Measurements from ENCODE around the gene TANGO6. TPM values are rescaled to one million over a fixed set of nuclear protein-coding genes. Genes with fewer than 3 reads are reported as not detected.

Gene TANGO6
- polyA plus RNA-seq, 4 donors: 6.4 to 7.9 (median 6.9) TPM

- no peak for DNase-seq (ENCODE audit: low read depth in 4 of 4, low spot score in 2 of 4)
These were observed 241.0 kb downstream of the TANGO6 start for GRCh38 chr16:69084289-69084688.

DNA sequence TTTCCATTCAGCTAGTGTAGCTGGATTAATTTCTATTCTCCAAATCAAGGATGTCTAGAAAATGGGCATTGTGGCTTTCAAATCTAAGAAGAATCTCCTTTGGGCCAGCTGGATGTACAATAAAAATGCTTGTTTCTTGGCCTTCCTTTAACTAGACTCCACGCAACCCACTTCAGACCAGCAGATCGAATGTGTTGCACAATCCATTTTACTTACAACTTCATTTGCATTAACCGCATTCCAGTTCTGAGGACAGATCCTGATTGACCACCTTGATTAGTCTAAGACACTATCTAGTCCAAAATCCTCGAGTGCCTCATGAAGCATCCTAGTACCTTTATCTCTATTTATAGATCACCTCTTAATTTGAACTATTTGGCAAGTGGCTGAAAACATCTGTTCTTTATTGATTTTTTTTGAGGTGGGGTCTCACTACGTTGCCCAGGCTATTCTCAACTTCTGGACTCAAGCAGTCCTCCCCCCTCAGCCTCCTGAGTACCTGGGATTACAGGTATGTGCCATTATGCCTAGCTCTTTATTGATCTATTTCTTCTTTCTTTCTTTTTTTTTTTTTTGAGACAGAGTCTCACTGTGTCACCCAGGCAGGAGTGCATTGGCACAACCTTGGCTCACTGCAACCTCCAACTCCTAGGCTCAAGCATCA lies 241.8 kb downstream of the TANGO6 start:
- DNase-seq (ENCODE audit: low read depth in 4 of 4, low spot score in 2 of 4): no peak

DNA sequence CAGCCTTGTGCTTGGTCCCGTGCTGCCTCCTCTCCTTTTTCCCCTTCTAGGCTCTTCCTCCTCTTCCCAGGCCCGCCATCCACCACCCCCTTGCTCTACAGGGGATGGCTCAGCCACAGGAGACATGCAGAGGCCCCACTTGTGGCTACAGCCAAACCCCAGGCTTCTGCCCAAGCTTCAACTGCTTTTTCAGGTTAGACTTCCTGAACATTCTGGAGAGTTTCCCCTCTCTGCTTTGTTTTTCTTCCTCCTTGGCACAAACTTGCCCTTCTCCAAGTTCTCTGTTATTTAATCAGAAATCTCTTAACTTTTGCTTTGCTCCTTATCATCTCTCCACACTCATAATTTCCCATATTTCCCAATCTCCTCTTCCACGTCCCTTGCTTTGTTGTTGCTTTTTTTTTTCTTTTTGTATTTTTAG lies 243.8 kb downstream of the TANGO6 start:
- DNase-seq (ENCODE audit: low read depth in 4 of 4, low spot score in 2 of 4): no peak

- no peak for DNase-seq (ENCODE audit: low read depth in 4 of 4, low spot score in 2 of 4)
These were observed 245.4 kb downstream of the TANGO6 start for GRCh38 chr16:69088684-69089083.

- no peak for DNase-seq (ENCODE audit: low read depth in 4 of 4, low spot score in 2 of 4)
These were observed 246.0 kb downstream of the TANGO6 start for GRCh38 chr16:69089091-69089910.

DNA sequence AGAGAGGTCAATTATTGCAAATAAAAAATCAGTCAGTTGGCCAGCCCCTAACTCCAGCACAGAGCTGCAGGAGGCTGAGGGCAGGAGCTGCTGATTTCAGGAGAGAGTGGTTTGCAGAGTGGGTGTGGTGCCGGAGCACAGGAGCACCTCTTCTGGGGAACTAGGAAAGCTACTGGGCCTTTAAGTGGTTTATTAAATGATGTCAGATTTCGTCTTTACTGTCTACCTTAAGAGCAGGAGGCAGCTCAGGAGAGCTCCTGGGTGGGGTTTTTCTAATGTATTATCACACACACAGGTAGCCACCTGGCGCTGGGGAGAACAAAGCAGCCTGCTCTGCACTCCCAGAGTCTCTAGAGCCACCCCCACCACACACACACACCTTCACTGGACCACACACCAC lies 250.6 kb downstream of the TANGO6 start:
- DNase-seq (ENCODE audit: low read depth in 4 of 4, low spot score in 2 of 4): no peak

- no peak for DNase-seq (ENCODE audit: low read depth in 4 of 4, low spot score in 2 of 4)
These were observed 251.2 kb downstream of the TANGO6 start for GRCh38 chr16:69094501-69094900.

DNA sequence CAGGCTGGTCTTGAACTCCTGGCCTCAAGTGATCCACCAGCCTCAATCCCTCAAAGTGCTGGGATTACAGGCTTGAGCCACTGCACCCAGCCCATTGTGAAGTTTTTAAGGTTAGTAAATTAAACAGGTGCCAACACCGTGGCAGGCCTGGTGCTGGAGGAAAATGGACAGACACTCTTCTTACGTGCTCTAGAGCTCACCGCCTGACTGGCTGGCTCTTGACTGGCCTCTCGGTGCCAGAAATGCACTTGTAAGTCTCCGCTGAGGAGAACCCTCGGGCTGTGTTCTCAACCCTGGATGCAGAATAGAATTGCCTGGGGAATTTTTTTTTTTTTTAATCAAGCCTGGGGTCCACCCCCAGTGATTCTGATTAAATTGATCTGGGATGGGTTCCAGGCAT lies 251.9 kb downstream of the TANGO6 start:
- no peak for DNase-seq (ENCODE audit: low read depth in 4 of 4, low spot score in 2 of 4)

GRCh38 chr16:69100071-69100691 lies 256.9 kb downstream of the TANGO6 start:
- no peak for DNase-seq (ENCODE audit: low read depth in 4 of 4, low spot score in 2 of 4)

GRCh38 chr16:69105501-69106361 lies 262.4 kb downstream of the TANGO6 start, which contains the start of gene HAS3:
Gene HAS3 (plus strand): TSS chr16:69105653. CDS start chr16:69109396, 3,743 bp downstream.
- DNase-seq (ENCODE audit: low read depth in 4 of 4, low spot score in 2 of 4): no peak

- DNase-seq (ENCODE audit: low read depth in 4 of 4, low spot score in 2 of 4): no peak
These were observed 263.4 kb downstream of the TANGO6 start for GRCh38 chr16:69106491-69107315.

DNA sequence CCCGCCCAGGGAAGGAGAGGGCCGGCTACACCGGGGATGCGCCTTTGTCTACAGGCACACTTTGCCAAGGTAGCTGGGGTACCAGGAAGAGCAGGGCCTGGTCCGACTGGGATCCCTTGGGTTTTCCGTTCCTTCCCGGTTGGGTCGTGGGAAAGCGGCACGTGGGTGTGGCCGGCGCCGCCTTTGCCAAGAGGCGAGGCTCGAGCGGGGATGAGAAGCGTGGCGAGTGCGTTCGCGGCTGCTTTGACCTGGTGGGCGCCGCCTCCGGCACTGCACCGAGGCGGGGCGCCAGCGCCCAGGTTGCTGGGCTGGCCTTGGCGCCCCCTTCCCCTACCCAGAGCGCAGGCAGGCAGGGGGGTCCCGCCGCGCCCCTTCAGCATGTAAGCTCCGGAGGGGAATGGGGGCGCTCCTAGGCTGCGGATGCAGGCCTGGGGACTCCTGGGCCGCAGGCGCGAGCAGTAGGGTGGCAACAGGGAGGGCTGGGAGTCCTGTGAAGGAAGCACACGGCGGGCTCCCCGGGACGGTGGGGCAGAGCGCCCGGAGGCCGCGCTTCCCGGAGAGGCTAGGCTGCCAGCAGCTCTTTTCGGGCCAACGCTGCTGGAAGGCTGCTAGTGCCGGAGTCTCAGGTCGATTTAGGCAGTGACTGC lies 264.1 kb downstream of the TANGO6 start:
- DNase-seq (ENCODE audit: low read depth in 4 of 4, low spot score in 2 of 4): no peak

DNA sequence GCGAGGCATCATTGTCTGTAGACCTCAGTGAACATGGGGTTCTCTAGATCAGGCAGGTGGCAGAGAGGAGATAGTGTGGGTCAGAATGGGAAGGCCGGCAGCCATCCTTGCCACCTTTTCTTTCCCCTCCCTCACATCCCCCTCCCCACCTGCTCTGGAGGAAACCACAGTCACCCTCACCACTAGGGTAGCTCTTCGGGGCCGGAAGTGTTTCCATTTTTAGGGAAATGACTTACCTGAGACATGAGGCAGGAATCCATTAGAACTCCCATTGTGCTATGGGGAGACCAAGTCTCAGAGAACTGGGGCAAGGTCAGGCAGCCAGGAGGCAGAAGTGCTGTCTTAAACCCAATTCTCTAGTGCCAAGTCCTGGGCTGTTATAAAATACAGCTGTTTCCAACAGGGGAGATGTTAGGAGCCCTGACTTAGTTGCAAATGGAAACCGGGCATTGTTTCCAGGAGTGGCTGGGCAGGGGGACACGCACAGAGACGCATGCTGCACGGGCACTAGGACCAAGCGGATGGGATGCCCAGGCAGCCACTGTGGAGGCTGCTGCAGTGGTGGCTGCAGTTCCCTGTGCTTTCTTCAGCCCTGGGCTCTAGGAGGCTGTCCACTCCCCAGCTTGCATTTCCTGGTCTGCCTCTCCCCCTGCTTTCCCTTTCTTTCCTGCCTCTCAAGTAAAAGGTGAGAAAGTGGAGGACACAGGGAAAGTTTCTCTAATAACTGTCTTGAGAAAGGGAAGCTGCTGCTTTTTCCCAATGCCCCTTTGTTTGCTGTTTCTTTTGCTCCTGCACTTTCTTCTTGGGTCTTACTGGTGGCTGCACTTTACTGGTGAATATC lies 265.0 kb downstream of the TANGO6 start:
- no peak for DNase-seq (ENCODE audit: low read depth in 4 of 4, low spot score in 2 of 4)

- no peak for DNase-seq (ENCODE audit: low read depth in 4 of 4, low spot score in 2 of 4)
These were observed 265.5 kb downstream of the TANGO6 start for GRCh38 chr16:69108905-69109252.

DNA sequence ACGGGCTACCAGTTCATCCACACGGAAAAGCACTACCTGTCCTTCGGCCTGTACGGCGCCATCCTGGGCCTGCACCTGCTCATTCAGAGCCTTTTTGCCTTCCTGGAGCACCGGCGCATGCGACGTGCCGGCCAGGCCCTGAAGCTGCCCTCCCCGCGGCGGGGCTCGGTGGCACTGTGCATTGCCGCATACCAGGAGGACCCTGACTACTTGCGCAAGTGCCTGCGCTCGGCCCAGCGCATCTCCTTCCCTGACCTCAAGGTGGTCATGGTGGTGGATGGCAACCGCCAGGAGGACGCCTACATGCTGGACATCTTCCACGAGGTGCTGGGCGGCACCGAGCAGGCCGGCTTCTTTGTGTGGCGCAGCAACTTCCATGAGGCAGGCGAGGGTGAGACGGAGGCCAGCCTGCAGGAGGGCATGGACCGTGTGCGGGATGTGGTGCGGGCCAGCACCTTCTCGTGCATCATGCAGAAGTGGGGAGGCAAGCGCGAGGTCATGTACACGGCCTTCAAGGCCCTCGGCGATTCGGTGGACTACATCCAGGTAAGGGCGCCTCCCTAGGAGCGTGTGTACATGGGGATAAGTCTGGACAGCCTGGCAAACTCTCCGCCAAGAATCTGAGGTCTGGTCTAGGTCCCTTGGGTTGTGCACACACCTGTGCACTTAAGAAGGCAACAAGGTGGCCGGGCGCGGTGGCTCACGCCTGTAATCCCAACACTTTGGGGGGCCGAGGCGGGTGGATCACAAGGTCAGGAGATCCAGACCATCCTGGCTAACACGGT lies 266.3 kb downstream of the TANGO6 start:
- DNase-seq (ENCODE audit: low read depth in 4 of 4, low spot score in 2 of 4): no peak

- no peak for DNase-seq (ENCODE audit: low read depth in 4 of 4, low spot score in 2 of 4)
These were observed 267.1 kb downstream of the TANGO6 start for GRCh38 chr16:69110406-69110805.

DNA sequence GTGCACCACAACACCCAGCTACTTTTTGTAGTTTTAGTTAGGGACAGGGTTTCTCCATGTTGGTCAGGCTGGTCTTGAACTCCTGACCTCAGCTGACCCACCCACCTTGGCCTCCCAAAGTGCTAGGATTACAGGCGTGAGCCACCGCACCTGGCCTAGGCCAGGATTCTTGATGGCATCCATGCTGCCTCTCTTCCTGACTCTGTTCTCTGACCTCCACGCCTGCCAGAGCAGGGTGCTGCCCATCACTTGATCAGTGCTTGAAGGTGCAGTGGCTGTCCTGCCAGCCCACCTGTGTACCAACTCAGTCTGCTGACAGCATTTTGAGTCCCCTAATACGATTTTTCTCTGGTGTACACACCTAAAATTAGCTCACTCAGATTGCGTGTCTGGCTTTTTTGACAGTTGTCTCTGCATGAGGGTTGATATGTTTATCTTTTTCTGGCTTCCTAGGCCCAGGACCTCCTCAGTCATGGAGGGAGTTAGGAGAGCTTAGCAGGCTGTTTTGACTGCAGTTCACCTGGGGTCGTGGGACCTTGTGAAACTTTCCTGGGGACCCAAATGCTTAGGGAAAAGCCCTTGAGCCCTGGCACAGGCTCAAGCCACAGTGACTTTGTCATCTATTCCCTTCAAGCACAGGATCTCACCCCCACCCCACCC lies 268.0 kb downstream of the TANGO6 start:
- no peak for DNase-seq (ENCODE audit: low read depth in 4 of 4, low spot score in 2 of 4)
